GM18505 (cell line): ENCODE data around the gene BPIFB4.
"Not testable (repeated sequence)": the region's sequence is repeated elsewhere in the genome, so short reads cannot be mapped to it uniquely, and the experiment has no call there.

ENCODE experiments used
- ATAC-seq: cut with Tn5 transposase; IDR thresholded peaks from one replicate; pipeline ENCODE4 v1.9.1; 2021; ENCODE audit not compliant: unreplicated experiment
- POLR2A ChIP-seq: IDR thresholded peaks from 4 replicates; pipeline ENCODE4 v1.6.1; 2011; ENCODE audit warnings: borderline replicate concordance; ENCODE audit not compliant: insufficient read depth, insufficient read length; ENCODE audit errors: extremely low read depth

Gene BPIFB4

GRCh38 chr20:33079259-33079658 is at the start of gene BPIFB4:
BPIFB4 (plus strand) TSS chr20:33079643; CDS start chr20:33081527, 1,884 bp downstream.
- TF ChIP-seq POLR2A = no peak
- no peak for ATAC-seq

- ATAC-seq = no peak
- TF ChIP-seq POLR2A = no peak
Measured at GRCh38 chr20:33030076-33030475, 49.4 kb upstream of the BPIFB4 start.

GRCh38 chr20:33030569-33030968 is 48.9 kb upstream of the BPIFB4 start:
- ATAC-seq = no peak
- TF ChIP-seq POLR2A = no peak

- no peak for TF ChIP-seq POLR2A
- no peak for ATAC-seq
Measured at GRCh38 chr20:33031531-33031930, 47.9 kb upstream of the BPIFB4 start, which contains the start of gene BPIFB6. BPIFB6 (plus strand) TSS chr20:33031648; CDS start chr20:33031648, 0 bp downstream.

- TF ChIP-seq POLR2A = no peak
- no peak for ATAC-seq
Measured at GRCh38 chr20:33032555-33032954, 46.9 kb upstream of the BPIFB4 start.

- TF ChIP-seq POLR2A = no peak
- no peak for ATAC-seq
Measured at GRCh38 chr20:33033381-33033780, 46.1 kb upstream of the BPIFB4 start.

GRCh38 chr20:33034115-33034514 is 45.3 kb upstream of the BPIFB4 start:
- TF ChIP-seq POLR2A = no peak

GRCh38 chr20:33034901-33035492 is 44.4 kb upstream of the BPIFB4 start:
- no peak for ATAC-seq
- no peak for TF ChIP-seq POLR2A

More at GRCh38 chr20:33034115-33034514, 45.3 kb upstream of the BPIFB4 start:
- ATAC-seq = no peak

GRCh38 chr20:33037456-33037855 is 42.0 kb upstream of the BPIFB4 start:
- no peak for TF ChIP-seq POLR2A
- no peak for ATAC-seq

GRCh38 chr20:33038243-33038642 is 41.2 kb upstream of the BPIFB4 start:
- no peak for ATAC-seq
- no peak for TF ChIP-seq POLR2A

GRCh38 chr20:33042430-33042829 is 37.0 kb upstream of the BPIFB4 start:
- TF ChIP-seq POLR2A = no peak
- ATAC-seq = no peak

- ATAC-seq = no peak
- TF ChIP-seq POLR2A = no peak
Measured at GRCh38 chr20:33042983-33043730, 36.3 kb upstream of the BPIFB4 start.

- ATAC-seq = no peak
- TF ChIP-seq POLR2A = no peak
Measured at GRCh38 chr20:33043731-33044181, 35.7 kb upstream of the BPIFB4 start.

GRCh38 chr20:33045129-33045721 is 34.2 kb upstream of the BPIFB4 start:
- ATAC-seq = not testable (repeated sequence)
